GM12875 (cell line): ENCODE data around the gene SMARCA1.

Source experiments
- H3K4me3 ChIP-seq: one replicate; pipeline ENCODE4 v1.5.1; 2011; ENCODE audit warnings: low read depth, low read length, control low read depth
- CTCF ChIP-seq: IDR thresholded peaks from 2 replicates; pipeline ENCODE4 v1.5.1; 2011; ENCODE audit warnings: low read depth, mild to moderate bottlenecking, control low read depth, inconsistent platforms, low read length, moderate library complexity, borderline replicate concordance; ENCODE audit not compliant: insufficient read depth

SMARCA1 gene

GRCh38 chrX:129462707-129463106, 60.6 kb downstream of the SMARCA1 start:
- H3K4me3 ChIP-seq: no peak overlapping the region
- no peak for TF ChIP-seq CTCF

GRCh38 chrX:129461801-129462456, 61.4 kb downstream of the SMARCA1 start:
- no peak overlapping the region for H3K4me3 ChIP-seq
- no peak for TF ChIP-seq CTCF

GRCh38 chrX:129452523-129452922, 70.8 kb downstream of the SMARCA1 start:
- no peak for TF ChIP-seq CTCF
- H3K4me3 ChIP-seq: no peak overlapping the region

- no peak overlapping the region for H3K4me3 ChIP-seq
- TF ChIP-seq CTCF: no peak
Observed at GRCh38 chrX:129450123-129450522, 73.2 kb downstream of the SMARCA1 start.

- TF ChIP-seq CTCF: no peak
- H3K4me3 ChIP-seq: no peak overlapping the region
Observed at GRCh38 chrX:129449148-129449547, 74.1 kb downstream of the SMARCA1 start.

- no peak for TF ChIP-seq CTCF
- no peak overlapping the region for H3K4me3 ChIP-seq
Observed at GRCh38 chrX:129445436-129445835, 77.9 kb downstream of the SMARCA1 start.

- no peak overlapping the region for H3K4me3 ChIP-seq
- TF ChIP-seq CTCF: no peak
Observed at GRCh38 chrX:129433945-129434344, 89.3 kb downstream of the SMARCA1 start.
